ENCODE results near the gene ZDHHC13.

DNA sequence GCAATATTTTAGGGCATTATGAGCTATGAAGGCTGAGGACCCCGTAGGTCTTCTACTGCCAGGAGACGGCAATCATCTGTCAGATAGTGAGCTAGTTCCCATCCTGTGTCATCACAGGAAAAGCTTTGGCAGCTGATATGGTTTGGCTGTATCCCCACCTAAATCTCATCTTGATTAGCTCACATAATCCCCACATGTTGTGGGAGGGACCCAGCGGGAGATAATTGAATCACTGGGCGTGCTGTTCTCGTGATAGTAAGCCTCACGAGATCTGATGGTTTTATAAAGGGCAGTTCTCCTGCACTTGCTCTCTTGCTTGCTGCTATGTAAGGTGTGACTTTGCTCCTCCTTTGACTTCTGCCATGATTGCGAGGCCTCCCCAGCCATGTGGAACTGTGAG lies 66.7 kb downstream of the ZDHHC13 start:
- TF ChIP-seq, protein P1, sequence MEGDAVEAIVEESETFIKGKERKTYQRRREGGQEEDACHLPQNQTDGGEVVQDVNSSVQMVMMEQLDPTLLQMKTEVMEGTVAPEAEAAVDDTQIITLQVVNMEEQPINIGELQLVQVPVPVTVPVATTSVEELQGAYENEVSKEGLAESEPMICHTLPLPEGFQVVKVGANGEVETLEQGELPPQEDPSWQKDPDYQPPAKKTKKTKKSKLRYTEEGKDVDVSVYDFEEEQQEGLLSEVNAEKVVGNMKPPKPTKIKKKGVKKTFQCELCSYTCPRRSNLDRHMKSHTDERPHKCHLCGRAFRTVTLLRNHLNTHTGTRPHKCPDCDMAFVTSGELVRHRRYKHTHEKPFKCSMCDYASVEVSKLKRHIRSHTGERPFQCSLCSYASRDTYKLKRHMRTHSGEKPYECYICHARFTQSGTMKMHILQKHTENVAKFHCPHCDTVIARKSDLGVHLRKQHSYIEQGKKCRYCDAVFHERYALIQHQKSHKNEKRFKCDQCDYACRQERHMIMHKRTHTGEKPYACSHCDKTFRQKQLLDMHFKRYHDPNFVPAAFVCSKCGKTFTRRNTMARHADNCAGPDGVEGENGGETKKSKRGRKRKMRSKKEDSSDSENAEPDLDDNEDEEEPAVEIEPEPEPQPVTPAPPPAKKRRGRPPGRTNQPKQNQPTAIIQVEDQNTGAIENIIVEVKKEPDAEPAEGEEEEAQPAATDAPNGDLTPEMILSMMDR (IDR thresholded peaks at IDR 0.05; ENCODE audit: low read length): no peak
- TF ChIP-seq EZH2 (IDR thresholded peaks at IDR 0.05; ENCODE audit: borderline replicate concordance, low read length): no peak

Measured in OCI-LY1 (cell line).